Gastrocnemius medialis (tissue), 4 donors: ENCODE results near the gene GPRC5C.

ENCODE experiments used
- CTCF ChIP-seq, 5 experiments: fragments of 450-650 bp in 3 of 5; fragments of 200-600 bp in 2 of 5; sonication (generic) in 2 of 5; IDR thresholded peaks in 4 of 5; conservative IDR thresholded peaks in 1 of 5; 1 replicate in 4 of 5; 2 replicates in 1 of 5; pipeline ENCODE4 v1.5.1; 2016 to 2019; ENCODE audit warnings: antibody characterized with exemption in 5 of 5, mild to moderate bottlenecking in 3 of 5, moderate library complexity in 3 of 5
- POLR2A ChIP-seq, 2 donors: fragments of 450-650 bp; IDR thresholded peaks; one replicate each; pipeline ENCODE4 v1.6.1; 2017; ENCODE audit warnings: antibody characterized with exemption in 2 of 2, mild to moderate bottlenecking in 2 of 2, moderate library complexity in 2 of 2

- no peak for TF ChIP-seq CTCF (IDR thresholded peaks at IDR 0.05 in 4 of 5, conservative IDR thresholded peaks at IDR 0.05 in 1 of 5)
- TF ChIP-seq POLR2A (IDR thresholded peaks at IDR 0.05), result no peak
Measured at GRCh38 chr17:74426551-74427047, 5.3 kb upstream of the GPRC5C start.
